ENCODE results near the gene RIPOR3.
"Not testable (repeated sequence)": the region's sequence is repeated elsewhere in the genome, so short reads cannot be mapped to it uniquely, and the experiment has no call there.

RIPOR3 gene

DNA sequence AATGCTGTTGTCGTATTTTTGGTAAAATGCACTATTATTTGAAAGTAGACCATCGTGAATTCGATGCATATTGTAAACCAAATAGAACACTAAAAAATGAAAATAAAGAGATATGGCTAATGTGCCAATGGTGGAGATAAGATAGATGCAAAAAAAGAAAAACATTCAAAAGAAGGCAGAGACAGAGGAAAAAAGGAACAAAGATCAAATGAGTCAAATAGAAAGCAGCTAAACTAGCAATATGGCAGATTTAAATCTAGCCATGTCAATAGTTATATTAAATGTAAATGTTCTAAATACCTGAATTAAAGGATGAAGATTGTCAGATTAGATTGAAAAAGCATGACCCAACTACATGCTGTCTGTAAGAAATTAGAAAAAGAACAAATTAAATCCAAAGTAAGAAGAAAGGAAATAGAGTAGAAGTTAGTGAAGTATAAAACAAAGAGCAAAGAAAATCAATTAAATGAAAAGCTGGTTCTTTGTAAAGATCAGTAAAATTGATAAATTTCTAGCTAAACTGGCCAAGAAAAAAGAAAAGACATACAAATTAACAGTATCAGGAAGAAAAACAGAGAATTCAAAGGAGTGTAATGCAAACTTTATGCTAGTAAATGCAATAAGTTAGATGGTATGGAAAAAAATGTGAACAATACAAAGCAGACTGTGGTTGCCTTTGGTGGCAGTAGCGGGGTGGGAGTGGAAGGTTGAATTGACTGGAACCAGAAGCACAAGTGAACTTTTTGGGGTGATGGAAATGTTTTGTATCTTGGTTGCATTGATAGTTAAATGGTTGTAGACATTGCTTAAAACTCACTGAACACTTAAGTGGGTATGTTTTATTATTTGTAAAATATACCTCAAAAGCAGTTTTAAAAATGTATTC is 136.4 kb downstream of the RIPOR3 start:
- DNase-seq (ENCODE audit: low spot score): no peak

DNA sequence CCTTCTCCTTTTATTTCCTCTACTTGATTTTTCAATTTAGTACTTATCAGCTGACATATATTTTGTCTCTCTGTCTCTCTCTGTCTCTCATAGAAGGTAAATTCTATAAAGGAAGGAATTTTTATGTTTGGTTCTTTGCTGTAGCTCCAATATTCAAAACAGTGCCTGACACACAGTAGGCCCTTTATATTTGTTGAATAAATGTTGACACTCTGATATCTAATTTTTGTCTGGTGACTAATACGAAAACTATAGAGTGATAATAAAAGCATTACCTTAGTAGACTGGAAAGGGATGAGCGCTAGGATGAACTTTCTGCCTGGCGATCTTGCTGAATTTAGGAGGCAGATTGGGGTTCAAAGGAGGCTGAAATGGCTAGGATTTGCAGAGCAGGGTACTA is 138.4 kb downstream of the RIPOR3 start:
- DNase-seq (ENCODE audit: low spot score): no peak

- no peak for DNase-seq (ENCODE audit: low spot score)
Measured at GRCh38 chr20:50551288-50551687, 140.1 kb downstream of the RIPOR3 start.

DNA sequence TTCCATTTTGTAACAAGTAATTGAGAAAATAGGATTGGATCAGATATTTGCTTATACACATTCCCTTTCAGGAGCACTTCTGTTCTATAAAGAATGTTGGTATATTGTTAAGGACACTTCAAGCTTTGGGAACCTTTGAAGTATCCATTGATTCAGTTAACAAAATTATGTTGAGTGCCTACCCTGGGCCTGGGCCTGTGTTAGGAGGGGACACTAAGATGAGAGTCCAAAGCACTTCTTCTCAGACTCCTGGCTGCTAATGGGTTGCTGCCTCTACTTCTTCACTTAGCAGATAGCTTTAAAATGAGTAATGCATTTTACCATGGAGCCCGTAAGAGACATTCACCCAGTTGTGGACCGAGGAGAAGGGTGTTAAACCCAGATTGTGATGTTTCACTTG is 140.8 kb downstream of the RIPOR3 start:
- DNase-seq (ENCODE audit: low spot score): no peak

DNA sequence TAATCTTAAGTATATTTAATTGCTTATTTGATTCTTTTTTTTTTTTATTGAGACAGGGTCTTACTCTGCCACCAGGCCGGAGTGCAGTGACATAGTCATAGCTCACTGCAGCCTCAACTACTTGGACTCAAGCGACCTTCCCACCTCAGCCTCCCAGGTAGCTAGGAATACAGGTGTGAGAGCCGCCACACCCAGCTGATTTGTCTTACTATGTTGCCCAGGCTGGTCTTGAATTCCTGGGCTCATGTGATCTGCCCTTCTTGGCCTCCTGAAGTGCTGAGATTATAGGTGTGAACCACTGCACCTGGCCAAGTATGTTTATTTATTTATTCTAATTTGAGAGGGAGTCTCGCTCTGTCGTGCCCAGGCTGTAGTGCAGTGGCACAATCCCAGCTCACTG is 142.9 kb downstream of the RIPOR3 start:
- DNase-seq (ENCODE audit: low spot score): no peak

DNA sequence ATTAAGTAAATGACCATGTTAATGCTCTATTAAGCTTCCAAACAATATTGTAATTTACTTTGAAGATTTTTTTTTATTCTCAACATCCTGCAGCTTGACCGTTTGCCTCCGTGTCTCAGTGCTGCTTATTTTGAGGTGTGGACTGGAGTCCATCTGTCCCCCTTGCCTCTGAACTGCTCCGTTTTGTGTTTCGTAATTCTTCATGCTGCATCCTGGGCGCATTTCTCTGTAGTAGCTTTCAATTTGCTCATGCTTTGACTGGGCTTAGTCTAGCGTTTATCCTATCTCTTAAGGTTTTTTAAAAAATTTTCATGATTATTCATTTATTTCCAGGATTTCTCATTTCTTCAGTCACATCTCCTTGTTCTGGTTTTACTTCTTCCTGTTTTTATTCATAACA is 143.4 kb downstream of the RIPOR3 start:
- no peak for DNase-seq (ENCODE audit: low spot score)

GRCh38 chr20:50546729-50547314 is 144.5 kb downstream of the RIPOR3 start:
- peak; percentile 24 for DNase-seq (ENCODE audit: low spot score)

GRCh38 chr20:50545126-50545525 is 146.2 kb downstream of the RIPOR3 start:
- DNase-seq (ENCODE audit: low spot score): no peak

- DNase-seq (ENCODE audit: low spot score): no peak
Measured at GRCh38 chr20:50543326-50543725, 148.0 kb downstream of the RIPOR3 start.

- DNase-seq (ENCODE audit: low spot score): no peak
Measured at GRCh38 chr20:50541606-50542041, 149.7 kb downstream of the RIPOR3 start.

DNA sequence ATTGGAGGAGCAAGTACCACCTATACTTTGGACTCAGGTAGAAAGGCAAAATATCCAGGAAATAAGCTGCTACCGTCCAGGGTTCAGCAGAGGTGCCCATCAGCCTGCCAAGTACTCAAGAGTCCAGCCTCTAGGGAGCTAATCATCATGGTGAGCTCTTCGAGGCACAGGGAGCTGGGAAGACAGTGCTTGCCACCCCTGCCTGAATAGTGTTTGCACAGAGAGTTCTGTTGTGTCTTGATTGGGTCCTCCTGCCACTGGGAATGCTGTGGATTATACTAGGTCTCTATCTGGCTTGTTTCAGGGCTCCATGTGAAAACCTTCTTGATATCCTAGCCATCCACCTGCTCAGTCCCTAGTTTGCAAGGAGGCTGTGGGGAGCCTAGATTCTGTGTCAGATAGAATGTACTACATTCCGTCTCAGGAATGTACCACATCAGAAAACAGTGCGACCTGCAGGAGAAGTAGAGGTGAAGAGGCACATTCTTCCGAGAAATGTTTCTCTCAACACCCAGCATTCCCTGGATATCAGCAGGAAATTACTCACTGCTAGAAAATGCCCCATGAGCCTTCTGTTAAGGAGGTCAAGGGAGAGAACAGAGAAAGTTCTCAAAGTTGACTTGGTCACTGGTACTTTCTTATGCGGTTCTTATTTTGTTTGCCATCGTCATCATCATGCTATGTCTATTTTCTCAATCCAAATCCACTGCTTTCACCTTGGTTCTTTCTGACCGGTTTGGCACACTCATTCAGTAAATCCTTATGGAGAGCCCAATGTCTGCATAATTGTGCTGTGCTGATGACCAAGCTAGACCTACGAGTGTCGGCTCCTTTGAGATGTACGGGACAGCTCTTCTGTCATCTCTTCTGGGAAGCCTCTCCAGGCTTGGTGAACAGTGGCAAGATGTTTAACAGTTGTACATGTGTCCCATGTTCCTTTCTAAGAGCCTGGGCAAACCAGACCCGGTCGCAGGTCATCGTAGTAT is 150.4 kb downstream of the RIPOR3 start:
- DNase-seq (ENCODE audit: low spot score): peak; percentile 40

DNA sequence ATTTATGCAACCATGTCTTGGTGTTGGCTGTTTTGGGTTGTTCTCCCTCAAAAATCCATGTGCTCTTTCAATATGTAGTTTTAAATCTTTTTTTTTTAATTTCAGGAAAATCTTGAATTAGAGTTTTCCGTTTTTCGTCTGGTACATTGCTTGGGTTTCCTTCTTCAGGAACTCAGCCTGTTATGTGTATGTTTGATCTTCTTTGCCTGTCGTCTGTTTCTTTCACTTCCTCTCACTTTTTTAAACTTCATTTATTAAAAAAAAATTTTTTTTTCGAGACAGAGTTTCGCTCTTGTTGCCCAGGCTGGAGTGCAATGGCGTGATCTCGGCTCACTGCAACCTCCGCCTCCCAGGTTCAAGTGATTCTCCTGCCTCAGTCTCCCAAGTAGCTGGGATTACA is 151.5 kb downstream of the RIPOR3 start:
- not testable (repeated sequence) for DNase-seq (ENCODE audit: low spot score)

DNA sequence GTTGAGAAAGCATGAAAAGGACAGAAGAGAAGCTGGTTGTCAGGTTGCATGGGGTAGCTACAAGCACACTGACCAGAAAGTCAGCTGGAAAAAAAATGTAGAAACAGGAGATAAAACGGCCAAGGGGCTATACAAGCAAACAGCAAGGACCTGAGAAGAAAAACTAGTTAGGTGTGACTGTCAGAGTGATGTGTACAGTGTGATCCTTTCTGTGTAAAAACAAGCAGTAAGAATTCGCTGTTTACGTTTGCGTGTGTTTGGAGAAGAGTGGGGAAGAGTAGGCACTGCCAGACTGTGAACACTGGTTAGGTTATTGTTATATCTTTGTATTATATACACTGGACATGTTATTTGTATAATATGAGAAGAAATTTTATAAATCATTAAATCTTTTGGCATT is 153.1 kb downstream of the RIPOR3 start:
- no peak for DNase-seq (ENCODE audit: low spot score)

GRCh38 chr20:50537546-50538201 is 153.7 kb downstream of the RIPOR3 start:
- no peak for DNase-seq (ENCODE audit: low spot score)

DNA sequence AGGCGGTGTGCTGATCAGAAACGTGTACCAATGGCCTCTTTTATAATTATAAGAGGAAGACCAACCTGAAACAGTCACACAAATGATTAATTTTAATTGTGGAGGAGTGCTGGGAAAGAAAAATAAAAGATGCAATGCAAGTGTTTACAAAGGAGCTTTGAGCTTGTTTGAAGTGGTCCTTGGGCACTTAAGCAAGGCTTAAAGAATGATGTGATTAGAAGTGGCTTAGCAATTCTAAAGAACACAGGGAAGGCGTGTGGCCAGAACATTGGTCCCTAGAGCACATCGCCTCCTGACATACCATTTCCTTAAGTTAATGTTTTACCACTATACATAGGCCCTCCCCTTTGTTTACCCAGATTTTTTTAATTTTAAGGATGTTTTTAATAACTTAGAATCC is 155.0 kb downstream of the RIPOR3 start:
- DNase-seq (ENCODE audit: low spot score): no peak

Measured in AG08395 (cell line).